T-helper 2 cell treated with Interferon-gamma antibody and Interleukin-4, amounts not matched to agents 100 ng/mL and 5 ng/mL, for 36 hours (primary cell): ENCODE measurements around the gene CIAO1. TPM values are rescaled to one million over a fixed set of nuclear protein-coding genes. Genes with fewer than 3 reads are reported as not detected.

Source experiments
- intact Hi-C: fragments of 100-400 bp; cut with micrococcal nuclease; formaldehyde crosslinking; loops from one replicate; pipeline ENCODE4 v1.15.1; 2023
- total RNA-seq: library from RNA; stranded (reverse); gene quantifications from 2 replicates; pipeline ENCODE4 v1.2.3, GENCODE V29; 2022

CIAO1 gene
- total RNA-seq, 1 donor from 2014 or later, result 71.4 TPM

- intact Hi-C loops, result loop anchor here (1.0 to 10.0 kb wide), 7 partner anchors 16 to 316 kb away; partner anchors contain the start of genes ARID5A, CIAO1, DUSP2 and KANSL3
These were observed 55.0 kb downstream of the CIAO1 start for GRCh38 chr2:96320728-96321622.

Other genes with a start within 250 kb of the CIAO1 start
- gene GPAT2, start 231.3 kb upstream of the CIAO1 start, total RNA-seq, result 12.9 and 13.0 TPM in 2 replicates
- gene ADRA2B, start 149.7 kb upstream of the CIAO1 start, total RNA-seq, result 0.07 and 0.09 TPM in 2 replicates
- gene ASTL, start 127.7 kb upstream of the CIAO1 start, total RNA-seq, result 0.45 TPM in 1 of 2 replicates, not detected in the other
- 24.9 and 25.7 TPM in 2 replicates for gene DUSP2, start 120.8 kb upstream of the CIAO1 start, total RNA-seq
- gene STARD7, start 57.4 kb upstream of the CIAO1 start, total RNA-seq, result 148 and 150 TPM in 2 replicates
- gene TMEM127, start 228 bp upstream of the CIAO1 start, total RNA-seq, result 37.8 and 41.1 TPM in 2 replicates
- 170 and 176 TPM in 2 replicates for gene SNRNP200, start 39.3 kb downstream of the CIAO1 start, total RNA-seq
- 34.2 and 35.8 TPM in 2 replicates for gene ITPRIPL1, start 59.1 kb downstream of the CIAO1 start, total RNA-seq
- gene NCAPH, start 69.5 kb downstream of the CIAO1 start, total RNA-seq, result 69.4 and 72.0 TPM in 2 replicates
- gene NEURL3, start 239.1 kb downstream of the CIAO1 start, total RNA-seq, result 0.16 TPM in 1 of 2 replicates, not detected in the other